ENCODE results near the gene SORCS3. TPM values are rescaled to one million over a fixed set of nuclear protein-coding genes. Genes with fewer than 3 reads are reported as not detected.

The SORCS3 gene
- total RNA-seq, 1 donor from 2014 or later: 1.00 TPM

- H3K27ac ChIP-seq (ENCODE audit: low read depth, low read length): no peak overlapping the region
- H3K9ac ChIP-seq (ENCODE audit: low read length): no peak overlapping the region
- Mint-ChIP-seq H3K4me1 (ENCODE audit: low read depth, unreplicated experiment) (no peaks in the 10 kb centered on the region), H3K27me3 (ENCODE audit: low read depth, unreplicated experiment) (peaks cover 57% of the 10 kb centered on the region), H3K27ac (ENCODE audit: unreplicated experiment) (no peak overlapping the region), H3K4me3 (ENCODE audit: unreplicated experiment) (no peak overlapping the region), H3K9me3 (ENCODE audit: unreplicated experiment) (peaks cover 4% of the 10 kb centered on the region), H3K36me3 (ENCODE audit: low read depth, unreplicated experiment) (no peaks in the 10 kb centered on the region)
- no peaks in the 10 kb centered on the region for H3K4me1 ChIP-seq (ENCODE audit: insufficient read depth, low read length)
- no peak overlapping the region for H3K4me2 ChIP-seq (ENCODE audit: low read length)
- no peak for FAIRE-seq
- H3K36me3 ChIP-seq (ENCODE audit: insufficient read depth, low read length): no peaks in the 10 kb centered on the region
- H3K4me3 ChIP-seq (ENCODE audit: insufficient read depth, low read depth, low read length): no peak overlapping the region
- H3K79me2 ChIP-seq (ENCODE audit: insufficient read depth, low read length): no peaks in the 10 kb centered on the region
- no peak for TF ChIP-seq EZH2 (IDR thresholded peaks at IDR 0.05; ENCODE audit: insufficient read depth, low read length)
- no peak for TF ChIP-seq CTCF (IDR thresholded peaks at IDR 0.05; ENCODE audit: insufficient read depth, low read depth, low read length)
- no peak overlapping the region for H2AFZ ChIP-seq (ENCODE audit: low read depth, low read length)
- no peaks in the 10 kb centered on the region for H4K20me1 ChIP-seq (ENCODE audit: insufficient read depth, low read length)
- no peaks in the 10 kb centered on the region for H3K27me3 ChIP-seq (ENCODE audit: insufficient read depth, low read length)
- H3K9me3 ChIP-seq (ENCODE audit: insufficient read depth, low read depth, low read length): no peaks in the 10 kb centered on the region
- no peak for DNase-seq (ENCODE audit: low read depth)
Measured at GRCh38 chr10:104689105-104689504, 48.0 kb downstream of the SORCS3 start.

- Histone ChIP-seq H4K20me1 (ENCODE audit: insufficient read depth, low read length) (no peaks in the 10 kb centered on the region), H3K36me3 (ENCODE audit: insufficient read depth, low read length) (no peaks in the 10 kb centered on the region), H3K79me2 (ENCODE audit: insufficient read depth, low read length) (no peaks in the 10 kb centered on the region), H3K27me3 (ENCODE audit: insufficient read depth, low read length) (no peaks in the 10 kb centered on the region), H3K4me3 (ENCODE audit: insufficient read depth, low read depth, low read length) (no peak overlapping the region), H3K4me1 (ENCODE audit: insufficient read depth, low read length) (no peaks in the 10 kb centered on the region), H3K9me3 (ENCODE audit: insufficient read depth, low read depth, low read length) (no peaks in the 10 kb centered on the region), H3K4me2 (ENCODE audit: low read length) (no peak overlapping the region), H2AFZ (ENCODE audit: low read depth, low read length) (no peak overlapping the region), H3K27ac (ENCODE audit: low read depth, low read length) (no peak overlapping the region), H3K9ac (ENCODE audit: low read length) (no peak overlapping the region)
- DNase-seq (ENCODE audit: low read depth) (no peak), FAIRE-seq (no peak)
- H3K27ac Mint-ChIP-seq (ENCODE audit: unreplicated experiment): no peak overlapping the region
- H3K4me3 Mint-ChIP-seq (ENCODE audit: unreplicated experiment): no peak overlapping the region
- no peaks in the 10 kb centered on the region for H3K4me1 Mint-ChIP-seq (ENCODE audit: low read depth, unreplicated experiment)
- H3K36me3 Mint-ChIP-seq (ENCODE audit: low read depth, unreplicated experiment): no peaks in the 10 kb centered on the region
- peaks cover 4% of the 10 kb centered on the region for H3K9me3 Mint-ChIP-seq (ENCODE audit: unreplicated experiment)
- H3K27me3 Mint-ChIP-seq (ENCODE audit: low read depth, unreplicated experiment): peaks cover 58% of the 10 kb centered on the region
- TF ChIP-seq EZH2 (IDR thresholded peaks at IDR 0.05; ENCODE audit: insufficient read depth, low read length) (no peak), CTCF (IDR thresholded peaks at IDR 0.05; ENCODE audit: insufficient read depth, low read depth, low read length) (no peak)
Measured at GRCh38 chr10:104689547-104689946, 48.5 kb downstream of the SORCS3 start.

- DNase-seq (ENCODE audit: low read depth) (no peak), FAIRE-seq (no peak)
- Mint-ChIP-seq H3K27ac (ENCODE audit: unreplicated experiment) (no peak overlapping the region), H3K9me3 (ENCODE audit: unreplicated experiment) (peaks cover 4% of the 10 kb centered on the region), H3K4me1 (ENCODE audit: low read depth, unreplicated experiment) (no peaks in the 10 kb centered on the region), H3K36me3 (ENCODE audit: low read depth, unreplicated experiment) (no peaks in the 10 kb centered on the region), H3K4me3 (ENCODE audit: unreplicated experiment) (no peak overlapping the region), H3K27me3 (ENCODE audit: low read depth, unreplicated experiment) (peaks cover 61% of the 10 kb centered on the region)
- H3K9me3 ChIP-seq (ENCODE audit: insufficient read depth, low read depth, low read length): no peaks in the 10 kb centered on the region
- H3K27ac ChIP-seq (ENCODE audit: low read depth, low read length): no peak overlapping the region
- H3K9ac ChIP-seq (ENCODE audit: low read length): no peak overlapping the region
- no peak overlapping the region for H3K4me2 ChIP-seq (ENCODE audit: low read length)
- no peaks in the 10 kb centered on the region for H4K20me1 ChIP-seq (ENCODE audit: insufficient read depth, low read length)
- H3K27me3 ChIP-seq (ENCODE audit: insufficient read depth, low read length): no peaks in the 10 kb centered on the region
- no peak overlapping the region for H3K4me3 ChIP-seq (ENCODE audit: insufficient read depth, low read depth, low read length)
- no peak for TF ChIP-seq CTCF (IDR thresholded peaks at IDR 0.05; ENCODE audit: insufficient read depth, low read depth, low read length)
- no peak for TF ChIP-seq EZH2 (IDR thresholded peaks at IDR 0.05; ENCODE audit: insufficient read depth, low read length)
- no peaks in the 10 kb centered on the region for H3K36me3 ChIP-seq (ENCODE audit: insufficient read depth, low read length)
- no peaks in the 10 kb centered on the region for H3K79me2 ChIP-seq (ENCODE audit: insufficient read depth, low read length)
- H2AFZ ChIP-seq (ENCODE audit: low read depth, low read length): no peak overlapping the region
- no peaks in the 10 kb centered on the region for H3K4me1 ChIP-seq (ENCODE audit: insufficient read depth, low read length)
Measured at GRCh38 chr10:104690101-104690500, 49.0 kb downstream of the SORCS3 start.
